Neural cell (in vitro differentiated cells): ENCODE results near the gene MYO10. TPM values are rescaled to one million over a fixed set of nuclear protein-coding genes. Genes with fewer than 3 reads are reported as not detected.

Source experiments
- H2AFZ ChIP-seq: fragments of 200-600, 300-800 bp; sonication (generic), shearing (Covaris generic); 2 replicates; pipeline ENCODE4 v1.6.0; 2014; ENCODE audit warnings: low read depth, mild to moderate bottlenecking, antibody characterized with exemption, low read length, moderate library complexity
- H3F3A ChIP-seq: fragments of 200-600 bp; shearing (Covaris generic); 2 replicates; pipeline ENCODE4 v1.6.1; 2016; ENCODE audit warnings: mild to moderate bottlenecking, moderate library complexity, mixed read lengths, antibody characterized with exemption, low read length; ENCODE audit not compliant: insufficient read depth, poor library complexity, severe bottlenecking
- H3K27ac ChIP-seq: fragments of 200-600, 300-800 bp; sonication (generic), shearing (Covaris generic); 2 replicates; pipeline ENCODE4 v1.5.1; 2014; ENCODE audit warnings: mild to moderate bottlenecking, low read length, moderate library complexity
- H3K27me3 ChIP-seq: fragments of 300-800, 200-600 bp; sonication (generic), shearing (Covaris generic); 2 replicates; pipeline ENCODE4 v1.6.0; 2014; ENCODE audit warnings: mild to moderate bottlenecking, low read depth, low read length, moderate library complexity; ENCODE audit not compliant: insufficient read depth
- H3K36me3 ChIP-seq: fragments of 300-800, 200-600 bp; sonication (generic), shearing (Covaris generic); 2 replicates; pipeline ENCODE4 v1.5.1; 2014; ENCODE audit warnings: mild to moderate bottlenecking, antibody characterized with exemption, low read length, moderate library complexity; ENCODE audit not compliant: insufficient read depth
- H3K4me2 ChIP-seq: fragments of 300-800, 200-600 bp; sonication (generic), shearing (Covaris generic); 2 replicates; pipeline ENCODE4 v1.6.0; 2014; ENCODE audit warnings: mild to moderate bottlenecking, low read length
- H3K4me3 ChIP-seq: fragments of 300-800, 200-600 bp; sonication (generic), shearing (Covaris generic); 2 replicates; pipeline ENCODE4 v1.5.1; 2014; ENCODE audit warnings: mild to moderate bottlenecking, low read length, moderate library complexity
- H3K79me2 ChIP-seq: fragments of 200-600 bp; shearing (Covaris generic); replicated peaks from 2 replicates; pipeline ENCODE4 v1.6.0; 2014; ENCODE audit warnings: mild to moderate bottlenecking, low read length, moderate library complexity; ENCODE audit not compliant: insufficient read depth
- H3K9ac ChIP-seq: fragments of 300-800, 200-600 bp; sonication (generic), shearing (Covaris generic); 2 replicates; pipeline ENCODE4 v1.6.1; 2016; ENCODE audit warnings: mild to moderate bottlenecking, low read length, mixed read lengths
- H3K9me2 ChIP-seq: fragments of 200-600 bp; shearing (Covaris generic); 2 replicates; pipeline ENCODE4 v1.6.1; 2016; ENCODE audit warnings: mild to moderate bottlenecking, low read length, mixed read lengths; ENCODE audit not compliant: insufficient read depth
- H3K9me3 ChIP-seq: fragments of 200-600, 300-800 bp; sonication (generic), shearing (Covaris generic); 2 replicates; pipeline ENCODE4 v1.6.1; 2016; ENCODE audit warnings: mild to moderate bottlenecking, mixed run types, low read length, moderate library complexity, mixed read lengths
- H4K20me1 ChIP-seq: fragments of 200-600 bp; shearing (Covaris generic); 2 replicates; pipeline ENCODE4 v1.6.1; 2016; ENCODE audit warnings: mild to moderate bottlenecking, mixed run types; ENCODE audit not compliant: insufficient read depth
- EP300 ChIP-seq: fragments of 450-650 bp; conservative IDR thresholded peaks from 2 replicates; pipeline ENCODE4 v1.6.1; 2014; ENCODE audit warnings: antibody characterized with exemption, mild to moderate bottlenecking, moderate library complexity; ENCODE audit not compliant: poor library complexity, severe bottlenecking
- EZH2 ChIP-seq: fragments of 200-600, 300-800 bp; shearing (Covaris generic), sonication (generic); IDR thresholded peaks from 2 replicates; pipeline ENCODE4 v1.6.1; 2014; ENCODE audit warnings: antibody characterized with exemption, low read length, borderline replicate concordance, mild to moderate bottlenecking; ENCODE audit not compliant: insufficient read depth, poor library complexity, severe bottlenecking
- MXI1 ChIP-seq: fragments of 450-650 bp; conservative IDR thresholded peaks from 2 replicates; pipeline ENCODE4 v1.6.1; 2014; ENCODE audit warnings: antibody characterized with exemption, mild to moderate bottlenecking; ENCODE audit not compliant: poor library complexity, severe bottlenecking
- POLR2AphosphoS5 ChIP-seq: IDR thresholded peaks from 2 replicates; pipeline ENCODE4 v1.6.1; 2012
- RAD21 ChIP-seq: fragments of 450-650 bp; conservative IDR thresholded peaks from 2 replicates; pipeline ENCODE4 v1.6.1; 2014; ENCODE audit warnings: antibody characterized with exemption, mild to moderate bottlenecking, moderate library complexity
- SMC3 ChIP-seq: fragments of 450-650 bp; conservative IDR thresholded peaks from 2 replicates; pipeline ENCODE4 v1.6.1; 2014; ENCODE audit warnings: antibody characterized with exemption, mild to moderate bottlenecking, moderate library complexity; ENCODE audit not compliant: poor library complexity
- TAF1 ChIP-seq: IDR thresholded peaks from 2 replicates; pipeline ENCODE4 v1.6.1; 2012; ENCODE audit warnings: low read depth
- polyA plus RNA-seq: library from polyadenylated mRNA; depleted of rRNA; stranded (reverse); fragments of >200 nt; gene quantifications from 2 replicates; pipeline ENCODE4 v1.2.3, GENCODE V29; 2014
- TF ChIP-seq, protein P1 (sequence below): fragments of 450-650 bp; IDR thresholded peaks from 2 replicates; pipeline ENCODE4 v1.5.1; 2014; ENCODE audit warnings: antibody characterized with exemption, mild to moderate bottlenecking, moderate library complexity; ENCODE audit not compliant: poor library complexity, severe bottlenecking
- TF ChIP-seq, protein P2 (sequence below): IDR thresholded peaks from 2 replicates; pipeline ENCODE4 v1.6.1; 2012; ENCODE audit warnings: borderline replicate concordance

MYO10 gene
- polyA plus RNA-seq, 1 donor from 2014 or later: 3.2 TPM

DNA sequence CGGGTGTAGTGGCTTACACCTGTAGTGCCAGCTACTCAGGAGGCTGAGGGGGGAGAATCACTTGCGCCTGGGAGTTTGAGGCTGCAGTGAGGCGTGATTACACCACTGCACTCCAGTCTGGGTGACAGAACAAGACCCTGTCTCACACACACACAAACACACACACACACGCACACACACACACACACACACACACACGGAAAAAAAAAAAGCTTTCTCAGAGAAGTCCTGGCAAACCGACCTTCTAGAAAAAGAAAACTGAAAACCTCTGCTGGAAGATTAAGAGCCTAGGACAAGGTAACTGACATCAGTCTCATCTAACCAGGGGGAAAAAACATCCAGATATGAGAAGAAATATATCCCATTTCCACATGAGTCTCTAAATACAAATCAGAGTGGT lies 178.9 kb downstream of the MYO10 start:
- no peaks in the 10 kb centered on the region for H4K20me1 ChIP-seq
- no peaks in the 10 kb centered on the region for H3K9me3 ChIP-seq
- no peak overlapping the region for H3K27ac ChIP-seq
- no peaks in the 10 kb centered on the region for H3K79me2 ChIP-seq
- no peaks in the 10 kb centered on the region for H3F3A ChIP-seq
- no peaks in the 10 kb centered on the region for H3K9me2 ChIP-seq
- no peaks in the 10 kb centered on the region for H3K36me3 ChIP-seq
- no peak overlapping the region for H3K4me2 ChIP-seq
- TF ChIP-seq TAF1: no peak
- no peak for TF ChIP-seq MXI1
- no peak for TF ChIP-seq RAD21
- TF ChIP-seq EZH2: no peak
- no peak for TF ChIP-seq SMC3
- no peak for TF ChIP-seq POLR2AphosphoS5
- TF ChIP-seq, protein P1, sequence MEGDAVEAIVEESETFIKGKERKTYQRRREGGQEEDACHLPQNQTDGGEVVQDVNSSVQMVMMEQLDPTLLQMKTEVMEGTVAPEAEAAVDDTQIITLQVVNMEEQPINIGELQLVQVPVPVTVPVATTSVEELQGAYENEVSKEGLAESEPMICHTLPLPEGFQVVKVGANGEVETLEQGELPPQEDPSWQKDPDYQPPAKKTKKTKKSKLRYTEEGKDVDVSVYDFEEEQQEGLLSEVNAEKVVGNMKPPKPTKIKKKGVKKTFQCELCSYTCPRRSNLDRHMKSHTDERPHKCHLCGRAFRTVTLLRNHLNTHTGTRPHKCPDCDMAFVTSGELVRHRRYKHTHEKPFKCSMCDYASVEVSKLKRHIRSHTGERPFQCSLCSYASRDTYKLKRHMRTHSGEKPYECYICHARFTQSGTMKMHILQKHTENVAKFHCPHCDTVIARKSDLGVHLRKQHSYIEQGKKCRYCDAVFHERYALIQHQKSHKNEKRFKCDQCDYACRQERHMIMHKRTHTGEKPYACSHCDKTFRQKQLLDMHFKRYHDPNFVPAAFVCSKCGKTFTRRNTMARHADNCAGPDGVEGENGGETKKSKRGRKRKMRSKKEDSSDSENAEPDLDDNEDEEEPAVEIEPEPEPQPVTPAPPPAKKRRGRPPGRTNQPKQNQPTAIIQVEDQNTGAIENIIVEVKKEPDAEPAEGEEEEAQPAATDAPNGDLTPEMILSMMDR: no peak
- no peak for TF ChIP-seq EP300
- TF ChIP-seq, protein P2, sequence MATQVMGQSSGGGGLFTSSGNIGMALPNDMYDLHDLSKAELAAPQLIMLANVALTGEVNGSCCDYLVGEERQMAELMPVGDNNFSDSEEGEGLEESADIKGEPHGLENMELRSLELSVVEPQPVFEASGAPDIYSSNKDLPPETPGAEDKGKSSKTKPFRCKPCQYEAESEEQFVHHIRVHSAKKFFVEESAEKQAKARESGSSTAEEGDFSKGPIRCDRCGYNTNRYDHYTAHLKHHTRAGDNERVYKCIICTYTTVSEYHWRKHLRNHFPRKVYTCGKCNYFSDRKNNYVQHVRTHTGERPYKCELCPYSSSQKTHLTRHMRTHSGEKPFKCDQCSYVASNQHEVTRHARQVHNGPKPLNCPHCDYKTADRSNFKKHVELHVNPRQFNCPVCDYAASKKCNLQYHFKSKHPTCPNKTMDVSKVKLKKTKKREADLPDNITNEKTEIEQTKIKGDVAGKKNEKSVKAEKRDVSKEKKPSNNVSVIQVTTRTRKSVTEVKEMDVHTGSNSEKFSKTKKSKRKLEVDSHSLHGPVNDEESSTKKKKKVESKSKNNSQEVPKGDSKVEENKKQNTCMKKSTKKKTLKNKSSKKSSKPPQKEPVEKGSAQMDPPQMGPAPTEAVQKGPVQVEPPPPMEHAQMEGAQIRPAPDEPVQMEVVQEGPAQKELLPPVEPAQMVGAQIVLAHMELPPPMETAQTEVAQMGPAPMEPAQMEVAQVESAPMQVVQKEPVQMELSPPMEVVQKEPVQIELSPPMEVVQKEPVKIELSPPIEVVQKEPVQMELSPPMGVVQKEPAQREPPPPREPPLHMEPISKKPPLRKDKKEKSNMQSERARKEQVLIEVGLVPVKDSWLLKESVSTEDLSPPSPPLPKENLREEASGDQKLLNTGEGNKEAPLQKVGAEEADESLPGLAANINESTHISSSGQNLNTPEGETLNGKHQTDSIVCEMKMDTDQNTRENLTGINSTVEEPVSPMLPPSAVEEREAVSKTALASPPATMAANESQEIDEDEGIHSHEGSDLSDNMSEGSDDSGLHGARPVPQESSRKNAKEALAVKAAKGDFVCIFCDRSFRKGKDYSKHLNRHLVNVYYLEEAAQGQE: no peak
- H3K9ac ChIP-seq: no peak overlapping the region
- no peak overlapping the region for H3K4me3 ChIP-seq
- no peaks in the 10 kb centered on the region for H3K27me3 ChIP-seq
- H2AFZ ChIP-seq: no peak overlapping the region

DNA sequence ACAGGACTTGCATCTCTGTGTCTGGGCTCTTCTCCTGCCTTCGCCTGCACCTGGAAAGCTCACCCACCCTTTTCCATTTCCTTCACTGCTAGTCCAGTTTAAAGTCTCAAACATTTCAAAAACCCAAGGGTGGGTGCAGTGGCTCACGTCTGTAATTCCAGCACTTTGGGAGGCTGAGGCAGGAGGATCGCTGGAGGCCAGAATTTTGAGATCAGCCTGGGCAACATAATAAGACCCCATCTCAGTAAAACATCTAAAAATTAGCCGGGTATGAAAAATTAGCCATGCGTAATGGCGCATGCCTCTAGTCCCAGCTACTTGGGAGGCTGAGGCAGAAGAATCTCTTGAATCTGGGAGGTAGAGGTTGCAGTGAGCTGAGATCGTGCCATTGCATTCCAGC lies 179.4 kb downstream of the MYO10 start:
- H2AFZ ChIP-seq: no peak overlapping the region
- H3K27me3 ChIP-seq: no peaks in the 10 kb centered on the region
- H3K9me2 ChIP-seq: no peaks in the 10 kb centered on the region
- H3K9me3 ChIP-seq: no peaks in the 10 kb centered on the region
- no peak overlapping the region for H3K4me3 ChIP-seq
- no peaks in the 10 kb centered on the region for H3K79me2 ChIP-seq
- H3K27ac ChIP-seq: no peak overlapping the region
- no peak overlapping the region for H3K9ac ChIP-seq
- H3F3A ChIP-seq: no peaks in the 10 kb centered on the region
- TF ChIP-seq SMC3 (no peak), EZH2 (no peak), MXI1 (no peak), TAF1 (no peak), EP300 (no peak), POLR2AphosphoS5 (no peak), RAD21 (no peak)
- TF ChIP-seq, protein P2: no peak
- TF ChIP-seq, protein P1: no peak
- H4K20me1 ChIP-seq: no peaks in the 10 kb centered on the region
- no peaks in the 10 kb centered on the region for H3K36me3 ChIP-seq
- H3K4me2 ChIP-seq: no peak overlapping the region
